Liver (tissue), 9 donors: ENCODE data around the gene SIRPA. TPM values are rescaled to one million over a fixed set of nuclear protein-coding genes. Genes with fewer than 3 reads are reported as not detected.

Source experiments
- DNase-seq: peaks from one replicate; pipeline ENCODE4 v3.0.0-alpha.2; 2017; ENCODE audit warnings: low spot score
- H3K27ac ChIP-seq, 2 donors: one replicate each; pipeline ENCODE4 v1.7.0; 2013; ENCODE audit warnings: inconsistent platforms in 2 of 2, low read length in 2 of 2, control low read depth in 1 of 2, low read depth in 1 of 2, mild to moderate bottlenecking in 1 of 2
- H3K27me3 ChIP-seq, 4 donors: one replicate each; pipeline versions ENCODE4 v1.6.1 to v1.7.0; 2013; ENCODE audit warnings: low read length in 3 of 4, inconsistent platforms in 1 of 4, mild to moderate bottlenecking in 1 of 4, moderate library complexity in 1 of 4; ENCODE audit not compliant: control insufficient read depth in 4 of 4, insufficient read depth in 4 of 4
- H3K36me3 ChIP-seq, 4 donors: one replicate each; pipeline versions ENCODE4 v1.6.1 to v1.7.0; 2013; ENCODE audit warnings: low read length in 3 of 4, mild to moderate bottlenecking in 3 of 4, low read depth in 1 of 4, moderate library complexity in 1 of 4; ENCODE audit not compliant: control insufficient read depth in 4 of 4, insufficient read depth in 3 of 4
- H3K4me1 ChIP-seq, 4 donors: one replicate each; pipeline versions ENCODE4 v1.6.1 to v1.7.0; 2013; ENCODE audit warnings: low read length in 3 of 4, mild to moderate bottlenecking in 3 of 4, moderate library complexity in 1 of 4; ENCODE audit not compliant: control insufficient read depth in 4 of 4, insufficient read depth in 4 of 4
- H3K4me3 ChIP-seq, 3 donors: one replicate each; pipeline versions ENCODE4 v1.6.1 to v1.7.0; 2013; ENCODE audit warnings: low read length in 3 of 3, control low read depth in 1 of 3, low read depth in 1 of 3, mild to moderate bottlenecking in 1 of 3
- H3K9ac ChIP-seq, 2 donors: one replicate each; pipeline ENCODE4 v1.7.0; 2013; ENCODE audit warnings: low read length in 2 of 2, mild to moderate bottlenecking in 2 of 2, moderate library complexity in 2 of 2, control low read depth in 1 of 2, low read depth in 1 of 2
- H3K9me3 ChIP-seq, 4 donors: one replicate each; pipeline versions ENCODE4 v1.6.1 to v1.7.0; 2013; ENCODE audit warnings: low read length in 3 of 4; ENCODE audit not compliant: control insufficient read depth in 4 of 4
- ATF3 ChIP-seq: IDR thresholded peaks from 2 replicates; pipeline ENCODE4 v1.6.1; 2016; ENCODE audit warnings: antibody characterized with exemption
- EGR1 ChIP-seq, 2 donors: IDR thresholded peaks; 2 replicates each; pipeline ENCODE4 v1.6.1; 2016 to 2018; ENCODE audit warnings: antibody characterized with exemption in 2 of 2, low read depth in 2 of 2
- FOXA1 ChIP-seq: IDR thresholded peaks from 2 replicates; pipeline ENCODE4 v1.6.1; 2016; ENCODE audit warnings: antibody characterized with exemption
- FOXA2 ChIP-seq: IDR thresholded peaks from 2 replicates; pipeline ENCODE4 v1.6.1; 2016; ENCODE audit warnings: antibody characterized with exemption
- GABPA ChIP-seq, 2 donors: IDR thresholded peaks in 1 of 2; conservative IDR thresholded peaks in 1 of 2; 2 replicates each; pipeline ENCODE4 v1.6.1; 2016; ENCODE audit warnings: antibody characterized with exemption in 2 of 2, mild to moderate bottlenecking in 1 of 2, moderate library complexity in 1 of 2
- HNF4A ChIP-seq, 2 donors: conservative IDR thresholded peaks; 2 replicates each; pipeline ENCODE4 v1.6.1; 2016; ENCODE audit warnings: antibody characterized with exemption in 2 of 2, mild to moderate bottlenecking in 2 of 2
- HNF4G ChIP-seq: IDR thresholded peaks from 2 replicates; pipeline ENCODE4 v1.6.1; 2016; ENCODE audit warnings: antibody characterized with exemption
- JUND ChIP-seq, 2 donors: IDR thresholded peaks; 2 replicates each; pipeline ENCODE4 v1.6.1; 2016; ENCODE audit warnings: antibody characterized with exemption in 2 of 2
- NR2F2 ChIP-seq: IDR thresholded peaks from 2 replicates; pipeline ENCODE4 v1.6.1; 2016; ENCODE audit warnings: antibody characterized with exemption
- RAD21 ChIP-seq, 2 donors: IDR thresholded peaks; 2 replicates each; pipeline ENCODE4 v1.6.1; 2016; ENCODE audit warnings: antibody characterized with exemption in 2 of 2, mild to moderate bottlenecking in 2 of 2
- RXRA ChIP-seq, 2 donors: IDR thresholded peaks; 2 replicates each; pipeline ENCODE4 v1.6.1; 2017 to 2018; ENCODE audit warnings: antibody characterized with exemption in 2 of 2, mild to moderate bottlenecking in 1 of 2
- SP1 ChIP-seq: IDR thresholded peaks from 2 replicates; pipeline ENCODE4 v1.6.1; 2018; ENCODE audit warnings: antibody characterized with exemption, mild to moderate bottlenecking
- TAF1 ChIP-seq: conservative IDR thresholded peaks from 2 replicates; pipeline ENCODE4 v1.6.1; 2016; ENCODE audit warnings: antibody characterized with exemption, mild to moderate bottlenecking
- YY1 ChIP-seq: IDR thresholded peaks from 2 replicates; pipeline ENCODE4 v1.6.1; 2016; ENCODE audit warnings: antibody characterized with exemption, mild to moderate bottlenecking
- WGBS: extraction: QIAGEN DNeasy Blood & Tissue Kit; methylation state at CpG from one replicate; pipeline ENCODE4 v1.1.7; 2013; 5-methylcytosine and 5-hydroxymethylcytosine counted together
- polyA plus RNA-seq, 2 donors: library from polyadenylated mRNA; stranded (reverse) in 1 of 2; unstranded in 1 of 2; fragments of 200-250 nt in 1 of 2; fragments of >200 nt in 1 of 2; fragmentation: Nextera tagmentation in 1 of 2; extraction: Ambion mirVana in 1 of 2; gene quantifications; one replicate each; pipeline versions ENCODE4 v1.2.1 to v1.2.3, GENCODE V29; 2013 to 2015
- total RNA-seq, 2 donors: library from RNA; depleted of rRNA; stranded (reverse); fragments of >200 nt; gene quantifications; one replicate each; pipeline ENCODE4 v1.2.3, GENCODE V29; 2014
- TF ChIP-seq, protein P1 (sequence below): IDR thresholded peaks from 2 replicates; pipeline ENCODE4 v1.6.1; 2016; ENCODE audit warnings: antibody characterized with exemption
- TF ChIP-seq, protein P2 (sequence below): IDR thresholded peaks from 2 replicates; pipeline ENCODE4 v1.6.1; 2016; ENCODE audit warnings: antibody characterized with exemption
- TF ChIP-seq, protein P3 (sequence below): fragments of 150-350 bp; IDR thresholded peaks from 2 replicates; pipeline ENCODE4 v1.5.1; 2017; ENCODE audit warnings: improper control_type of control experiment, low read depth, low read length; ENCODE audit not compliant: missing input control
- TF ChIP-seq, protein P4 (sequence below): IDR thresholded peaks from 2 replicates; pipeline ENCODE4 v1.6.1; 2016; ENCODE audit warnings: antibody characterized with exemption, mild to moderate bottlenecking
- donor health status: healthy.
- donor health status: healthy.
- donor health status: healthy.
- donor health status: healthy.
- donor health status: healthy.

Gene SIRPA
- total and polyA plus RNA-seq, 4 donors = 5.4 to 47.5 (median 23.2) TPM

GRCh38 chr20:1845701-1846100 is 49.5 kb upstream of the SIRPA start:
- H3K9ac ChIP-seq = no peak overlapping the region
- H3K36me3 ChIP-seq = no peaks in the 10 kb centered on the region
- H3K27me3 ChIP-seq = no peaks in the 10 kb centered on the region
- 82% methylated on average over 7 of the region's 7 CpGs for WGBS
- no peak overlapping the region for H3K27ac ChIP-seq
- no peak for DNase-seq
- TF ChIP-seq HNF4G = no peak
- no peak overlapping the region for H3K4me3 ChIP-seq
- H3K9me3 ChIP-seq = no peaks in the 10 kb centered on the region
- H3K4me1 ChIP-seq = no peaks in the 10 kb centered on the region

DNA sequence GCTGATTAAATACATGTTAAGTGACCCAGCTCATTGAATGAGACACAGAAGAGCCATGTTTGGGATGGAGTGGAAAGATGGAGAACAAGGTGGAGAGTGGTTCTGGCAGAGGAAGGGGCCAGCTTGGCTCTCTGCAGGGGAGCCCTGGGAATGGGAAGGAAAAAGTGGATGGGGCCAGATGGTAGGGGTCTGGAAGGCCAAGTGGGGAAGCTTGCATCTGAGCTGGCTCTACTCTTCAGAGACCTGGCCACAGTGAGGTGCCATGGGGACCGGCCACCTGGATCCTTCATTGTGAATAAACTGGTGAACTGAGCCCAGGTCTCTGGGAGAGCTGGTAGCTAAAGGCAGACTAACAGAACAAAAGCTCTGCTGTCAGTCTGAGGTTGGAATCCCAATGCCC is 48.9 kb upstream of the SIRPA start:
- Histone ChIP-seq H3K4me1 (no peaks in the 10 kb centered on the region), H3K27ac (no peak overlapping the region), H3K9ac (no peak overlapping the region), H3K36me3 (no peaks in the 10 kb centered on the region), H3K9me3 (no peaks in the 10 kb centered on the region), H3K27me3 (no peaks in the 10 kb centered on the region), H3K4me3 (no peak overlapping the region)
- no peak for DNase-seq
- 97% methylated on average over 1 of the region's 1 CpG for WGBS
- TF ChIP-seq RXRA (IDR thresholded peaks at IDR 0.05) (no peak), FOXA1 (no peak), YY1 (no peak), FOXA2 (no peak)
- TF ChIP-seq, protein P1, sequence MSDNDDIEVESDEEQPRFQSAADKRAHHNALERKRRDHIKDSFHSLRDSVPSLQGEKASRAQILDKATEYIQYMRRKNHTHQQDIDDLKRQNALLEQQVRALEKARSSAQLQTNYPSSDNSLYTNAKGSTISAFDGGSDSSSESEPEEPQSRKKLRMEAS = no peak

- Histone ChIP-seq H3K9ac (no peak overlapping the region), H3K27ac (no peak overlapping the region)
- no peak for DNase-seq
Measured at GRCh38 chr20:1846876-1847275, 48.3 kb upstream of the SIRPA start.

More at GRCh38 chr20:1846876-1847275, 48.3 kb upstream of the SIRPA start:
- no peaks in the 10 kb centered on the region for H3K36me3 ChIP-seq
- no peaks in the 10 kb centered on the region for H3K27me3 ChIP-seq
- no peaks in the 10 kb centered on the region for H3K4me1 ChIP-seq
- no peaks in the 10 kb centered on the region for H3K9me3 ChIP-seq
- WGBS = 78% methylated on average over 1 of the region's 1 CpG
- no peak overlapping the region for H3K4me3 ChIP-seq
- TF ChIP-seq, protein P2, sequence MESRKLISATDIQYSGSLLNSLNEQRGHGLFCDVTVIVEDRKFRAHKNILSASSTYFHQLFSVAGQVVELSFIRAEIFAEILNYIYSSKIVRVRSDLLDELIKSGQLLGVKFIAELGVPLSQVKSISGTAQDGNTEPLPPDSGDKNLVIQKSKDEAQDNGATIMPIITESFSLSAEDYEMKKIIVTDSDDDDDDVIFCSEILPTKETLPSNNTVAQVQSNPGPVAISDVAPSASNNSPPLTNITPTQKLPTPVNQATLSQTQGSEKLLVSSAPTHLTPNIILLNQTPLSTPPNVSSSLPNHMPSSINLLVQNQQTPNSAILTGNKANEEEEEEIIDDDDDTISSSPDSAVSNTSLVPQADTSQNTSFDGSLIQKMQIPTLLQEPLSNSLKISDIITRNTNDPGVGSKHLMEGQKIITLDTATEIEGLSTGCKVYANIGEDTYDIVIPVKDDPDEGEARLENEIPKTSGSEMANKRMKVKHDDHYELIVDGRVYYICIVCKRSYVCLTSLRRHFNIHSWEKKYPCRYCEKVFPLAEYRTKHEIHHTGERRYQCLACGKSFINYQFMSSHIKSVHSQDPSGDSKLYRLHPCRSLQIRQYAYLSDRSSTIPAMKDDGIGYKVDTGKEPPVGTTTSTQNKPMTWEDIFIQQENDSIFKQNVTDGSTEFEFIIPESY = no peak
- TF ChIP-seq FOXA2 = no peak
- TF ChIP-seq, protein P3, sequence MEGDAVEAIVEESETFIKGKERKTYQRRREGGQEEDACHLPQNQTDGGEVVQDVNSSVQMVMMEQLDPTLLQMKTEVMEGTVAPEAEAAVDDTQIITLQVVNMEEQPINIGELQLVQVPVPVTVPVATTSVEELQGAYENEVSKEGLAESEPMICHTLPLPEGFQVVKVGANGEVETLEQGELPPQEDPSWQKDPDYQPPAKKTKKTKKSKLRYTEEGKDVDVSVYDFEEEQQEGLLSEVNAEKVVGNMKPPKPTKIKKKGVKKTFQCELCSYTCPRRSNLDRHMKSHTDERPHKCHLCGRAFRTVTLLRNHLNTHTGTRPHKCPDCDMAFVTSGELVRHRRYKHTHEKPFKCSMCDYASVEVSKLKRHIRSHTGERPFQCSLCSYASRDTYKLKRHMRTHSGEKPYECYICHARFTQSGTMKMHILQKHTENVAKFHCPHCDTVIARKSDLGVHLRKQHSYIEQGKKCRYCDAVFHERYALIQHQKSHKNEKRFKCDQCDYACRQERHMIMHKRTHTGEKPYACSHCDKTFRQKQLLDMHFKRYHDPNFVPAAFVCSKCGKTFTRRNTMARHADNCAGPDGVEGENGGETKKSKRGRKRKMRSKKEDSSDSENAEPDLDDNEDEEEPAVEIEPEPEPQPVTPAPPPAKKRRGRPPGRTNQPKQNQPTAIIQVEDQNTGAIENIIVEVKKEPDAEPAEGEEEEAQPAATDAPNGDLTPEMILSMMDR = no peak
- TF ChIP-seq GABPA (IDR thresholded peaks at IDR 0.05 in 1 of 2, conservative IDR thresholded peaks at IDR 0.05 in 1 of 2) = no peak
- TF ChIP-seq RXRA (IDR thresholded peaks at IDR 0.05) = no peak
- no peak for TF ChIP-seq JUND (IDR thresholded peaks at IDR 0.05)
- TF ChIP-seq RAD21 (IDR thresholded peaks at IDR 0.05) = no peak
- TF ChIP-seq YY1 = no peak
- TF ChIP-seq, protein P1 = no peak
- no peak for TF ChIP-seq HNF4A (conservative IDR thresholded peaks at IDR 0.05)
- no peak for TF ChIP-seq EGR1 (IDR thresholded peaks at IDR 0.05; ENCODE audit: low read depth in 2 of 2)
- no peak for TF ChIP-seq NR2F2
- no peak for TF ChIP-seq ATF3
- TF ChIP-seq SP1 = no peak
- no peak for TF ChIP-seq FOXA1
- TF ChIP-seq TAF1 = no peak
- TF ChIP-seq, protein P4, sequence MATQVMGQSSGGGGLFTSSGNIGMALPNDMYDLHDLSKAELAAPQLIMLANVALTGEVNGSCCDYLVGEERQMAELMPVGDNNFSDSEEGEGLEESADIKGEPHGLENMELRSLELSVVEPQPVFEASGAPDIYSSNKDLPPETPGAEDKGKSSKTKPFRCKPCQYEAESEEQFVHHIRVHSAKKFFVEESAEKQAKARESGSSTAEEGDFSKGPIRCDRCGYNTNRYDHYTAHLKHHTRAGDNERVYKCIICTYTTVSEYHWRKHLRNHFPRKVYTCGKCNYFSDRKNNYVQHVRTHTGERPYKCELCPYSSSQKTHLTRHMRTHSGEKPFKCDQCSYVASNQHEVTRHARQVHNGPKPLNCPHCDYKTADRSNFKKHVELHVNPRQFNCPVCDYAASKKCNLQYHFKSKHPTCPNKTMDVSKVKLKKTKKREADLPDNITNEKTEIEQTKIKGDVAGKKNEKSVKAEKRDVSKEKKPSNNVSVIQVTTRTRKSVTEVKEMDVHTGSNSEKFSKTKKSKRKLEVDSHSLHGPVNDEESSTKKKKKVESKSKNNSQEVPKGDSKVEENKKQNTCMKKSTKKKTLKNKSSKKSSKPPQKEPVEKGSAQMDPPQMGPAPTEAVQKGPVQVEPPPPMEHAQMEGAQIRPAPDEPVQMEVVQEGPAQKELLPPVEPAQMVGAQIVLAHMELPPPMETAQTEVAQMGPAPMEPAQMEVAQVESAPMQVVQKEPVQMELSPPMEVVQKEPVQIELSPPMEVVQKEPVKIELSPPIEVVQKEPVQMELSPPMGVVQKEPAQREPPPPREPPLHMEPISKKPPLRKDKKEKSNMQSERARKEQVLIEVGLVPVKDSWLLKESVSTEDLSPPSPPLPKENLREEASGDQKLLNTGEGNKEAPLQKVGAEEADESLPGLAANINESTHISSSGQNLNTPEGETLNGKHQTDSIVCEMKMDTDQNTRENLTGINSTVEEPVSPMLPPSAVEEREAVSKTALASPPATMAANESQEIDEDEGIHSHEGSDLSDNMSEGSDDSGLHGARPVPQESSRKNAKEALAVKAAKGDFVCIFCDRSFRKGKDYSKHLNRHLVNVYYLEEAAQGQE = no peak
